Fibroblast of lung (primary cell): ENCODE measurements around the gene FSTL1. TPM values are rescaled to one million over a fixed set of nuclear protein-coding genes. Genes with fewer than 3 reads are reported as not detected.

Experiments used
- DNase-seq, 2 donors: peaks; one replicate each; pipeline versions ENCODE4 v3.0.0 to v3.0.0-alpha.2; 2010; ENCODE audit warnings: low read depth in 2 of 2
- H2AFZ ChIP-seq: 2 replicates; pipeline ENCODE4 v1.5.1; 2012; ENCODE audit warnings: low read length, control low read depth, inconsistent platforms
- H3K27ac ChIP-seq: 2 replicates; pipeline ENCODE4 v1.5.1; 2011; ENCODE audit warnings: low read length, control low read depth; ENCODE audit not compliant: insufficient read depth
- H3K27me3 ChIP-seq: 2 replicates; pipeline ENCODE4 v1.5.1; 2011; ENCODE audit warnings: mild to moderate bottlenecking, low read length; ENCODE audit not compliant: control insufficient read depth, insufficient read depth
- H3K36me3 ChIP-seq: 2 replicates; pipeline ENCODE4 v1.5.1; 2011; ENCODE audit warnings: low read length; ENCODE audit not compliant: control insufficient read depth, insufficient read depth
- H3K4me1 ChIP-seq: 2 replicates; pipeline ENCODE4 v1.5.1; 2011; ENCODE audit warnings: low read length; ENCODE audit not compliant: control insufficient read depth, insufficient read depth; ENCODE audit errors: extremely low read depth
- H3K4me2 ChIP-seq: 2 replicates; pipeline ENCODE4 v1.5.1; 2011; ENCODE audit warnings: low read length, control low read depth; ENCODE audit not compliant: insufficient read depth; ENCODE audit errors: extremely low read depth
- H3K4me3 ChIP-seq, 4 experiments: fragments of 200-600 bp in 1 of 4; sonication (generic) in 1 of 4; replicated peaks in 1 of 4; 2 replicates each; pipeline ENCODE4 v1.5.1; 2011 to 2016; ENCODE audit warnings: low read length in 4 of 4, low read depth in 3 of 4, mild to moderate bottlenecking in 3 of 4, control low read depth in 2 of 4, inconsistent platforms in 1 of 4, mixed read lengths in 1 of 4; ENCODE audit not compliant: insufficient read depth in 1 of 4; ENCODE audit errors: control extremely low read depth in 1 of 4
- H3K79me2 ChIP-seq: 2 replicates; pipeline ENCODE4 v1.5.1; 2012; ENCODE audit warnings: mild to moderate bottlenecking, low read length, inconsistent platforms; ENCODE audit not compliant: control insufficient read depth, insufficient read depth
- H3K9ac ChIP-seq: 2 replicates; pipeline ENCODE4 v1.5.1; 2011; ENCODE audit warnings: mild to moderate bottlenecking, low read length, control low read depth; ENCODE audit not compliant: insufficient read depth
- H3K9me3 ChIP-seq: 2 replicates; pipeline ENCODE4 v1.5.1; 2012; ENCODE audit warnings: low read depth, low read length; ENCODE audit not compliant: control insufficient read depth, insufficient read depth
- H4K20me1 ChIP-seq: 2 replicates; pipeline ENCODE4 v1.5.1; 2011; ENCODE audit warnings: low read length; ENCODE audit not compliant: control insufficient read depth, insufficient read depth; ENCODE audit errors: extremely low read depth
- CTCF ChIP-seq, 2 donors: IDR thresholded peaks in 1 of 2; conservative IDR thresholded peaks in 1 of 2; 1 replicate in 1 of 2; 2 replicates in 1 of 2; pipeline ENCODE4 v1.5.1; 2011 to 2012; ENCODE audit warnings: low read length in 2 of 2, control low read depth in 1 of 2, inconsistent platforms in 1 of 2, low read depth in 1 of 2, mild to moderate bottlenecking in 1 of 2
- EZH2 ChIP-seq: IDR thresholded peaks from 2 replicates; pipeline ENCODE4 v1.5.1; 2012; ENCODE audit warnings: low read length, control low read depth, mild to moderate bottlenecking; ENCODE audit errors: missing control alignments
- polyA plus RNA-seq, 2 donors: library from polyadenylated mRNA; depleted of rRNA in 1 of 2; stranded (reverse) in 1 of 2; unstranded in 1 of 2; fragments of >200 nt; gene quantifications; 2 replicates each; pipeline ENCODE4 v1.2.1, GENCODE V29; 2011 to 2012; ENCODE audit warnings: missing spikeins in 1 of 2
- total RNA-seq: library from RNA; depleted of rRNA; stranded (reverse); fragments of >200 nt; gene quantifications from 2 replicates; pipeline ENCODE4 v1.2.1, GENCODE V29; 2014

FSTL1 gene
- total and polyA plus RNA-seq, 2 donors (not counting 1 experiment from before 2014, with no cell fraction given) = 309 to 1,500 TPM

DNA sequence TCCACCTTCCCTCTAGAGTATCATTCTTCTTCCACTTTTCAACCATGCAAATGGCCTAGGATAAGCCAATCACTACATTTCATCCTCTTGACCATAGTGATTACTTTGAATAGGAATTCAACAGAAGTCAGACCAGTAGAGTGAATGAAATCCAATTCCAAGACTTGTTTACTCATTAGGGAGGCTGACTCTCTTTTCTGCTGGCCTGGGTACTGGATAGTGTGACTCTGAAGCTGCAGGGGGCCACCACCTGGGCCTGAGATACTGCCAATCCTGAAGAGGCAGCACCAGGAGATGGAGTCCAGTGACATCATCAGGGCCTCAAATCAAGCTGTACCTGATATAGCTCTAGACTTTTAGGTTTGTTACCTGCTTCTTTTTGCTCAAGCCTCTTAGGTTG is 7.0 kb upstream of the FSTL1 start:
- no peak for TF ChIP-seq CTCF (conservative IDR thresholded peaks at IDR 0.05 in 1 of 2, IDR thresholded peaks at IDR 0.05 in 1 of 2; ENCODE audit: low read depth in 1 of 2, low read length in 2 of 2)
- no peaks in the 10 kb centered on the region for H3K4me1 ChIP-seq
- H3K79me2 ChIP-seq = no peaks in the 10 kb centered on the region
- no peaks in the 10 kb centered on the region for H4K20me1 ChIP-seq
- H3K36me3 ChIP-seq = no peaks in the 10 kb centered on the region
- no peak for DNase-seq
- H3K27ac ChIP-seq = no peak overlapping the region
- no peak overlapping the region for H3K4me2 ChIP-seq
- H3K27me3 ChIP-seq = no peaks in the 10 kb centered on the region
- H3K9ac ChIP-seq = no peak overlapping the region
- no peak overlapping the region for H3K4me3 ChIP-seq
- no peak overlapping the region for H2AFZ ChIP-seq
- H3K9me3 ChIP-seq = no peaks in the 10 kb centered on the region

DNA sequence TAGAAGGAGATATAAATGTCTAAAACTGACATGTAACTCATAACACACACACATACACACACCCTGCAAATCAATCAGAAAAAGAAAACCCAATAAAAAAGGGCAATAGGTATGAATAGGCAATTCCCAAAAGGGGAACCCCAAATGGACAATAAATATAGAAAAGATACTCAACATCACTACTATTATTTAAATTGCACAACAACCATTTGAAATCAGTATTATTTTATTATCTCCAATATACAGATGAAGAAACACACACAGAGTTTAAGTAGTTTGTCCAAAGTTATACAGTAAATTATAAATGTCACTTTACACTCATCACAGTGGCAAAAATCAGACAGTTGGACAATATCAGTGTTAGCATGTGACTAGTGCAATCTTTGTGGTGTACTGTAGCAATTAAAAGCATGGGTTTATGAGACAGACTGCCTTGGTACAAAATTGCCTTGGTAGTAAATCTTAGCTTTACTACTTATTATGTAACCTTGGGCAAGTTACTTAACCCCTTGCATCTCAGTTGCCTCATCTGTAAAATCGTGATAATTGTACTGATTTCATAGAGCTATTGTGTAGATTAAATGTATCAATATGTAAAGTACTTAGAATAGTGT is 3.4 kb upstream of the FSTL1 start:
- peaks cover 4% of the 10 kb centered on the region for H3K4me1 ChIP-seq
- no peak overlapping the region for H2AFZ ChIP-seq
- no peaks in the 10 kb centered on the region for H3K9me3 ChIP-seq
- H3K4me3 ChIP-seq = no peak overlapping the region
- no peak for DNase-seq
- no peak overlapping the region for H3K27ac ChIP-seq
- TF ChIP-seq EZH2 (no peak), CTCF (conservative IDR thresholded peaks at IDR 0.05 in 1 of 2, IDR thresholded peaks at IDR 0.05 in 1 of 2; ENCODE audit: low read depth in 1 of 2, low read length in 2 of 2) (no peak)
- H3K4me2 ChIP-seq = no peak overlapping the region
- H4K20me1 ChIP-seq = no peaks in the 10 kb centered on the region
- no peaks in the 10 kb centered on the region for H3K27me3 ChIP-seq
- H3K79me2 ChIP-seq = peaks cover 14% of the 10 kb centered on the region
- H3K36me3 ChIP-seq = no peaks in the 10 kb centered on the region
- no peak overlapping the region for H3K9ac ChIP-seq

- Histone ChIP-seq H3K9ac (no peak overlapping the region), H3K36me3 (peaks cover 2% of the 10 kb centered on the region), H3K27me3 (no peaks in the 10 kb centered on the region), H3K79me2 (peaks cover 28% of the 10 kb centered on the region), H3K4me3 (no peak overlapping the region), H3K4me1 (peaks cover 9% of the 10 kb centered on the region), H4K20me1 (no peaks in the 10 kb centered on the region), H2AFZ (no peak overlapping the region), H3K27ac (no peak overlapping the region), H3K4me2 (no peak overlapping the region), H3K9me3 (no peaks in the 10 kb centered on the region)
- no peak for DNase-seq
- TF ChIP-seq CTCF (conservative IDR thresholded peaks at IDR 0.05 in 1 of 2, IDR thresholded peaks at IDR 0.05 in 1 of 2; ENCODE audit: low read depth in 1 of 2, low read length in 2 of 2) = no peak
- TF ChIP-seq EZH2 = no peak
Measured at GRCh38 chr3:120452816-120453215, 2.0 kb upstream of the FSTL1 start.
